ENCODE results near the gene MUC6.
"Not testable (repeated sequence)": the region's sequence is repeated elsewhere in the genome, so short reads cannot be mapped to it uniquely, and the experiment has no call there.

The MUC6 gene

GRCh38 chr11:1022411-1022810, 14.1 kb downstream of the MUC6 start:
- TF ChIP-seq ZNF274 (IDR thresholded peaks at IDR 0.05; ENCODE audit: low read depth, low read length): no peak
- H3K4me3 ChIP-seq (ENCODE audit: low read length): no peak overlapping the region

- H3K4me3 ChIP-seq (ENCODE audit: low read length): no peak overlapping the region
- no peak for TF ChIP-seq ZNF274 (IDR thresholded peaks at IDR 0.05; ENCODE audit: low read depth, low read length)
Observed at GRCh38 chr11:1020211-1020905, 16.2 kb downstream of the MUC6 start.

- H3K4me3 ChIP-seq (ENCODE audit: low read length): no peak overlapping the region
- TF ChIP-seq ZNF274 (IDR thresholded peaks at IDR 0.05; ENCODE audit: low read depth, low read length): no peak
Observed at GRCh38 chr11:1019321-1019910, 17.1 kb downstream of the MUC6 start.

GRCh38 chr11:1018091-1018490, 18.4 kb downstream of the MUC6 start:
- no peak for TF ChIP-seq ZNF274 (IDR thresholded peaks at IDR 0.05; ENCODE audit: low read depth, low read length)
- no peak overlapping the region for H3K4me3 ChIP-seq (ENCODE audit: low read length)

GRCh38 chr11:1017269-1018005, 19.1 kb downstream of the MUC6 start:
- no peak overlapping the region for H3K4me3 ChIP-seq (ENCODE audit: low read length)
- no peak for TF ChIP-seq ZNF274 (IDR thresholded peaks at IDR 0.05; ENCODE audit: low read depth, low read length)

GRCh38 chr11:1016610-1017126, 19.9 kb downstream of the MUC6 start:
- H3K4me3 ChIP-seq (ENCODE audit: low read length): not testable (repeated sequence)

GRCh38 chr11:1015826-1016545, 20.5 kb downstream of the MUC6 start:
- no peak for TF ChIP-seq ZNF274 (IDR thresholded peaks at IDR 0.05; ENCODE audit: low read depth, low read length)
- no peak overlapping the region for H3K4me3 ChIP-seq (ENCODE audit: low read length)

- no peak overlapping the region for H3K4me3 ChIP-seq (ENCODE audit: low read length)
- no peak for TF ChIP-seq ZNF274 (IDR thresholded peaks at IDR 0.05; ENCODE audit: low read depth, low read length)
Observed at GRCh38 chr11:1015064-1015463, 21.5 kb downstream of the MUC6 start.

- H3K4me3 ChIP-seq (ENCODE audit: low read length): no peak overlapping the region
- TF ChIP-seq ZNF274 (IDR thresholded peaks at IDR 0.05; ENCODE audit: low read depth, low read length): no peak
Observed at GRCh38 chr11:1014276-1014675, 22.2 kb downstream of the MUC6 start.

GRCh38 chr11:1013631-1013935, 22.9 kb downstream of the MUC6 start:
- no peak for TF ChIP-seq ZNF274 (IDR thresholded peaks at IDR 0.05; ENCODE audit: low read depth, low read length)
- H3K4me3 ChIP-seq (ENCODE audit: low read length): no peak overlapping the region

GRCh38 chr11:1012740-1013630, 23.5 kb downstream of the MUC6 start:
- TF ChIP-seq ZNF274 (IDR thresholded peaks at IDR 0.05; ENCODE audit: low read depth, low read length): no peak
- H3K4me3 ChIP-seq (ENCODE audit: low read length): no peak overlapping the region

- no peak for TF ChIP-seq ZNF274 (IDR thresholded peaks at IDR 0.05; ENCODE audit: low read depth, low read length)
Observed at GRCh38 chr11:1012291-1012690, 24.2 kb downstream of the MUC6 start.

GRCh38 chr11:1011320-1011698, 25.2 kb downstream of the MUC6 start:
- no peak for TF ChIP-seq ZNF274 (IDR thresholded peaks at IDR 0.05; ENCODE audit: low read depth, low read length)
- no peak overlapping the region for H3K4me3 ChIP-seq (ENCODE audit: low read length)

More at GRCh38 chr11:1012291-1012690, 24.2 kb downstream of the MUC6 start:
- no peak overlapping the region for H3K4me3 ChIP-seq (ENCODE audit: low read length)

All from GM08714 (cell line).